PC-9 (cell line): ENCODE results near the gene PSEN1. TPM values are rescaled to one million over a fixed set of nuclear protein-coding genes. Genes with fewer than 3 reads are reported as not detected.
A peak's percentile ranks its signal among the peaks of the same experiment; 100 is the strongest.

Experiments
- BruUV-seq: library from RNA; stranded (reverse); fragments of 400-500 nt; replicated peaks from 2 replicates; lab custom pipeline; 2021; lab: Mats Ljungman, UMichigan
- CTCF ChIA-PET: fragments of 300-600 bp; sonication (Branson Sonifier 250); formaldehyde crosslinking; loops from one replicate; lab custom pipeline; 2022; ENCODE audit warnings: antibody characterized with exemption; lab: Charles Lee
- POLR2A ChIA-PET: fragments of 300-600 bp; sonication (Branson Sonifier 250); formaldehyde crosslinking; loops from one replicate; lab custom pipeline; 2022; ENCODE audit warnings: antibody characterized with exemption; ENCODE audit not compliant: unreplicated experiment; lab: Charles Lee
- DNase-seq, 2 experiments: peaks; one replicate each; pipeline versions ENCODE4 v3.0.0 to v3.0.0-alpha.2; 2015 to 2022; ENCODE audit warnings: mixed read lengths in 1 of 2
- H2AFZ ChIP-seq: fragments of 200-600 bp; sonication (generic); 2 replicates; pipeline ENCODE4 v1.8.1; 2017; ENCODE audit warnings: antibody characterized with exemption
- H3F3A ChIP-seq: fragments of 200-600 bp; sonication (generic); 2 replicates; pipeline ENCODE4 v1.8.1; 2017; ENCODE audit warnings: antibody characterized with exemption, mild to moderate bottlenecking, low read depth; ENCODE audit not compliant: insufficient read depth
- H3K27ac ChIP-seq: fragments of 200-600 bp; sonication (generic); 2 replicates; pipeline ENCODE4 v1.6.1; 2016; ENCODE audit warnings: mixed run types
- H3K27me3 ChIP-seq: fragments of 200-600 bp; sonication (generic); 2 replicates; pipeline ENCODE4 v1.6.1; 2016; ENCODE audit warnings: low read depth, mixed run types; ENCODE audit not compliant: insufficient read depth
- H3K36me3 ChIP-seq: fragments of 200-600 bp; sonication (generic); 2 replicates; pipeline ENCODE4 v1.6.1; 2016; ENCODE audit warnings: low read depth, mixed run types
- H3K4me1 ChIP-seq: fragments of 200-600 bp; sonication (generic); replicated peaks from 2 replicates; pipeline ENCODE4 v1.6.1; 2016; ENCODE audit warnings: mixed run types; ENCODE audit not compliant: insufficient read depth
- H3K4me2 ChIP-seq: fragments of 200-600 bp; sonication (generic); 2 replicates; pipeline ENCODE4 v1.6.1; 2017; ENCODE audit warnings: mixed run types
- H3K4me3 ChIP-seq: fragments of 200-600 bp; sonication (generic); 2 replicates; pipeline ENCODE4 v1.6.1; 2016; ENCODE audit warnings: mixed run types
- H3K79me2 ChIP-seq: fragments of 200-600 bp; sonication (generic); 2 replicates; pipeline ENCODE4 v1.6.1; 2017; ENCODE audit warnings: low read depth, mixed run types
- H3K9me2 ChIP-seq: fragments of 200-600 bp; sonication (generic); 2 replicates; pipeline ENCODE4 v1.8.1; 2017; ENCODE audit warnings: mild to moderate bottlenecking; ENCODE audit not compliant: insufficient read depth
- H3K9me3 ChIP-seq: fragments of 200-600 bp; sonication (generic); 2 replicates; pipeline ENCODE4 v1.8.1; 2016; ENCODE audit warnings: low read depth; ENCODE audit not compliant: insufficient read depth
- H4K20me1 ChIP-seq: fragments of 200-600 bp; sonication (generic); 2 replicates; pipeline ENCODE4 v1.8.1; 2017; ENCODE audit not compliant: insufficient read depth
- CTCF ChIP-seq: fragments of 200-600 bp; sonication (generic); conservative IDR thresholded peaks from 2 replicates; pipeline ENCODE4 v1.6.1; 2017; ENCODE audit warnings: mixed run types, antibody characterized with exemption, mild to moderate bottlenecking, moderate library complexity
- EZH2 ChIP-seq: fragments of 200-600 bp; sonication (generic); IDR thresholded peaks from 2 replicates; pipeline ENCODE4 v1.8.0; 2017; ENCODE audit warnings: antibody characterized with exemption, low read depth
- intact Hi-C: fragments of 100-400 bp; cut with micrococcal nuclease; formaldehyde crosslinking; loops from one replicate; pipeline ENCODE4 v1.10.0; 2022; ENCODE audit not compliant: unreplicated experiment
- total RNA-seq: library from RNA; stranded (reverse); gene quantifications from 2 replicates; pipeline ENCODE4 v1.2.3, GENCODE V29; 2021

The PSEN1 gene
- total RNA-seq, 1 experiment from 2014 or later, result 44.0 TPM

DNA sequence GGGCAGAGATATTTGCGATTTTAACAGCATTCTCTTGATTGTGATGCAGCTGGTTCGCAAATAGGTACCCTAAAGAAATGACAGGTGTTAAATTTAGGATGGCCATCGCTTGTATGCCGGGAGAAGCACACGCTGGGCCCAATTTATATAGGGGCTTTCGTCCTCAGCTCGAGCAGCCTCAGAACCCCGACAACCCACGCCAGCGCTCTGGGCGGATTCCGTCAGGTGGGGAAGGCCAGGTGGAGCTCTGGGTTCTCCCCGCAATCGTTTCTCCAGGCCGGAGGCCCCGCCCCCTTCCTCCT is 271 bp upstream of the PSEN1 start:
- no peak for DNase-seq
- peak overlapping the region; percentile 83 for H3K4me3 ChIP-seq
- POLR2A ChIA-PET, result interaction anchor here (0.6 to 0.8 kb wide), 5 partner anchors 109 to 606 kb away, joined by 3 to 4 read pairs (median 4); partner anchors contain the start of genes NUMB and ZFYVE1
- peaks cover 43% of the 10 kb centered on the region for H3K79me2 ChIP-seq
- H3K27me3 ChIP-seq, result no peaks in the 10 kb centered on the region
- H3K4me1 ChIP-seq, result peaks cover 9% of the 10 kb centered on the region
- H2AFZ ChIP-seq, result peak overlapping the region; percentile 91
- peaks cover 20% of the 10 kb centered on the region for H4K20me1 ChIP-seq
- intact Hi-C loops, result loop anchor here (2.0 kb wide), 1 partner anchor 175 kb away; no protein-coding TSS in a partner anchor
- H3K9me3 ChIP-seq, result no peaks in the 10 kb centered on the region
- peak overlapping the region; percentile 89; the same call in 1 of the 2 replicates for H3K27ac ChIP-seq
- no TSS peak for BruUV-seq
- peaks cover 28% of the 10 kb centered on the region; the same call in 1 of the 2 replicates for H3F3A ChIP-seq
- H3K36me3 ChIP-seq, result 0 out of 2 replicates have a peak, but pooled peaks cover 4% of the 10 kb centered on the region
- CTCF ChIA-PET, result interaction anchor here (0.7 kb wide), 2 partner anchors 68 to 814 kb away, joined by 3 to 28 read pairs; no protein-coding TSS in a partner anchor
- no peak for TF ChIP-seq CTCF
- no peak for TF ChIP-seq EZH2
- no peaks in the 10 kb centered on the region for H3K9me2 ChIP-seq
- H3K4me2 ChIP-seq, result peak overlapping the region; percentile 100

- Histone ChIP-seq H2AFZ (no peak overlapping the region), H3K9me3 (no peaks in the 10 kb centered on the region), H3F3A (peaks cover 16% of the 10 kb centered on the region; the same call in 1 of the 2 replicates), H3K36me3 (0 out of 2 replicates have a peak, but pooled peaks cover 4% of the 10 kb centered on the region), H3K4me3 (no peak overlapping the region), H3K27ac (no peak overlapping the region), H3K4me1 (peaks cover 9% of the 10 kb centered on the region), H3K4me2 (no peak overlapping the region), H3K79me2 (peaks cover 79% of the 10 kb centered on the region), H4K20me1 (peaks cover 41% of the 10 kb centered on the region), H3K9me2 (no peaks in the 10 kb centered on the region), H3K27me3 (no peaks in the 10 kb centered on the region)
- ChIA-PET CTCF (no interaction called here), POLR2A (no interaction called here)
- intact Hi-C loops, result no loop called here
- DNase-seq, result no peak
- TF ChIP-seq CTCF (no peak), EZH2 (no peak)
- no TSS peak for BruUV-seq
These were observed 4.6 kb downstream of the PSEN1 start for GRCh38 chr14:73140811-73141323.

DNA sequence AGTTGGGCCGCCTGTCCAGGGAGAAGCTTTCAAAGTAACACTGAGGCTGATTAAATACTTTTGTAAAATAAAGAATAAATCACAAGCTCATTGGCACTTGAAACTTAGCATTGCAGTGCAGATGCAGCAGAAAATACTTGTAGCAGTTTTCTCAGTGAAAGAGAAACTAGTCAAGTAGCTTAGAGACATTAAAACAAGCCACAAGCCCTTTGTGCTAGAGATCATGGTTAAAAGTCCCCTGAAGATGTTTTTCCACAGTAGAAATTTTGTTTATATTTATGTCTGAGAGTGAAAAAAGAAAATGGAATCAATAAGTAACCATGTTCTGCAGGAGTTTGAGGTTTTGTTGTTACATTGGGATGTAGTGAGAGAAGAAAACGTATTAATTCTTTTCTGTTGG is 5.9 kb downstream of the PSEN1 start:
- BruUV-seq, result no TSS peak
- H3K36me3 ChIP-seq, result 0 out of 2 replicates have a peak, but pooled peaks cover 4% of the 10 kb centered on the region
- H3K9me3 ChIP-seq, result no peaks in the 10 kb centered on the region
- peaks cover 8% of the 10 kb centered on the region for H3K4me1 ChIP-seq
- DNase-seq, result no peak
- ChIA-PET POLR2A (interaction anchor here (0.7 kb wide), 1 partner anchor 136 kb away, joined by 3 read pairs; no protein-coding TSS in a partner anchor), CTCF (no interaction called here)
- H4K20me1 ChIP-seq, result peaks cover 47% of the 10 kb centered on the region
- no peak overlapping the region for H3K4me2 ChIP-seq
- peaks cover 81% of the 10 kb centered on the region for H3K79me2 ChIP-seq
- no peak overlapping the region for H3K27ac ChIP-seq
- H2AFZ ChIP-seq, result no peak overlapping the region
- peaks cover 6% of the 10 kb centered on the region; the same call in 1 of the 2 replicates for H3F3A ChIP-seq
- no peaks in the 10 kb centered on the region for H3K9me2 ChIP-seq
- intact Hi-C loops, result no loop called here
- TF ChIP-seq EZH2, result no peak
- TF ChIP-seq CTCF, result no peak
- H3K4me3 ChIP-seq, result no peak overlapping the region
- H3K27me3 ChIP-seq, result no peaks in the 10 kb centered on the region
